H1 (cell line): ENCODE measurements around the gene MIS18A. TPM values are rescaled to one million over a fixed set of nuclear protein-coding genes. Genes with fewer than 3 reads are reported as not detected.

Experiments
- CTCF ChIA-PET: fragments of 300-600 bp; sonication (Branson Sonifier 250); formaldehyde crosslinking; loops from one replicate; lab custom pipeline; 2021; ENCODE audit not compliant: partially characterized antibody; lab: Charles Lee
- POLR2A ChIA-PET: fragments of 300-600 bp; sonication (Branson Sonifier 250); formaldehyde crosslinking; loops from one replicate; lab custom pipeline; 2021; ENCODE audit warnings: inconsistent platforms; ENCODE audit not compliant: partially characterized antibody; lab: Charles Lee
- DNase-seq, 2 experiments: peaks; one replicate each; pipeline versions ENCODE4 v3.0.0 to v3.0.0-alpha.2; 2010 to 2022; ENCODE audit warnings: low spot score in 2 of 2, low read depth in 1 of 2, mixed read lengths in 1 of 2
- FAIRE-seq: peaks from 2 replicates; lab custom pipeline; 2011; peaks lifted over from hg19 to GRCh38; lab: Jason Lieb, UNC
- H2AFZ ChIP-seq: 2 replicates; pipeline ENCODE4 v1.8.1; 2012; ENCODE audit warnings: low read length, inconsistent platforms
- H2AK5ac ChIP-seq: 2 replicates; pipeline ENCODE4 v1.6.1; 2013; ENCODE audit warnings: low read depth, low read length
- H2BK120ac ChIP-seq: replicated peaks from 2 replicates; pipeline ENCODE3; 2013; ENCODE audit warnings: low read depth, low read length, inconsistent platforms
- H2BK12ac ChIP-seq: 2 replicates; pipeline ENCODE4 v1.6.1; 2013; ENCODE audit warnings: low read depth, low read length
- H2BK15ac ChIP-seq: 2 replicates; pipeline ENCODE4 v1.6.1; 2013; ENCODE audit warnings: low read length
- H2BK20ac ChIP-seq: 2 replicates; pipeline ENCODE4 v1.6.1; 2013; ENCODE audit warnings: low read length
- H2BK5ac ChIP-seq: 2 replicates; pipeline ENCODE4 v1.6.1; 2013; ENCODE audit warnings: low read depth, low read length
- H3K14ac ChIP-seq: 2 replicates; pipeline ENCODE4 v1.6.1; 2013; ENCODE audit warnings: inconsistent platforms; ENCODE audit not compliant: insufficient read length
- H3K18ac ChIP-seq: 2 replicates; pipeline ENCODE4 v1.6.1; 2013; ENCODE audit warnings: low read length; ENCODE audit errors: extremely low read depth
- H3K23ac ChIP-seq: 2 replicates; pipeline ENCODE4 v1.6.1; 2013; ENCODE audit warnings: inconsistent platforms; ENCODE audit not compliant: insufficient read length
- H3K23me2 ChIP-seq: 2 replicates; pipeline ENCODE4 v1.6.1; 2013; ENCODE audit warnings: low read depth, low read length
- H3K27ac ChIP-seq: 2 replicates; pipeline ENCODE4 v1.6.1; 2011; ENCODE audit warnings: low read depth, low read length, inconsistent platforms
- H3K27me3 ChIP-seq, 4 experiments: replicated peaks in 1 of 4; 1 replicate in 1 of 4; 2 replicates in 3 of 4; pipeline versions ENCODE4 v1.6.1 to v1.8.1; 2011 to 2013; ENCODE audit warnings: low read length in 3 of 4, mild to moderate bottlenecking in 3 of 4, inconsistent platforms in 2 of 4, mixed read lengths in 2 of 4, moderate library complexity in 1 of 4; ENCODE audit not compliant: control insufficient read depth in 3 of 4, insufficient read depth in 3 of 4; ENCODE audit errors: extremely low read depth in 1 of 4
- H3K36me3 ChIP-seq, 4 experiments: 2 replicates each; pipeline versions ENCODE4 v1.6.1 to v1.8.1; 2011 to 2013; ENCODE audit warnings: mild to moderate bottlenecking in 4 of 4, low read length in 3 of 4, moderate library complexity in 2 of 4, control low read depth in 1 of 4, inconsistent platforms in 1 of 4; ENCODE audit not compliant: insufficient read depth in 4 of 4, control insufficient read depth in 2 of 4
- H3K4ac ChIP-seq: replicated peaks from 2 replicates; pipeline ENCODE3; 2013; ENCODE audit warnings: low read length, low read depth, mixed read lengths, inconsistent platforms; ENCODE audit not compliant: insufficient read length
- H3K4me1 ChIP-seq, 4 experiments: replicated peaks in 1 of 4; 1 replicate in 1 of 4; 2 replicates in 3 of 4; pipeline versions ENCODE4 v1.6.1 to v1.8.1; 2011 to 2013; ENCODE audit warnings: low read length in 3 of 4, inconsistent platforms in 2 of 4, mixed read lengths in 1 of 4; ENCODE audit not compliant: insufficient read depth in 4 of 4, control insufficient read depth in 3 of 4
- H3K4me2 ChIP-seq, 2 experiments: 2 replicates each; pipeline versions ENCODE4 v1.6.1 to v1.8.1; 2011 to 2013; ENCODE audit warnings: low read depth in 2 of 2, low read length in 2 of 2, control low read depth in 1 of 2, inconsistent platforms in 1 of 2, mild to moderate bottlenecking in 1 of 2; ENCODE audit not compliant: insufficient read depth in 1 of 2
- H3K4me3 ChIP-seq, 4 experiments: fragments of 200-600, 300-600 bp in 1 of 4; sonication (generic), shearing (Covaris generic), sonication (Bioruptor Twin) in 1 of 4; 2 replicates each; pipeline versions ENCODE4 v1.5.1 to v1.8.1; 2011 to 2016; ENCODE audit warnings: low read length in 4 of 4, low read depth in 3 of 4, control low read depth in 2 of 4, inconsistent platforms in 2 of 4, mild to moderate bottlenecking in 2 of 4, mixed read lengths in 1 of 4, moderate library complexity in 1 of 4; ENCODE audit not compliant: insufficient read depth in 2 of 4; ENCODE audit errors: extremely low read depth in 1 of 4
- H3K56ac ChIP-seq: replicated peaks from 2 replicates; pipeline ENCODE3; 2013; ENCODE audit warnings: low read depth, mild to moderate bottlenecking, mixed read lengths, low read length, inconsistent platforms; ENCODE audit not compliant: insufficient read length
- H3K79me1 ChIP-seq: 2 replicates; pipeline ENCODE4 v1.6.1; 2013; ENCODE audit warnings: low read depth, low read length, control low read depth
- H3K79me2 ChIP-seq, 2 experiments: 2 replicates each; pipeline versions ENCODE4 v1.6.1 to v1.8.1; 2012 to 2013; ENCODE audit warnings: low read length in 2 of 2, mild to moderate bottlenecking in 2 of 2, inconsistent platforms in 1 of 2; ENCODE audit not compliant: insufficient read depth in 2 of 2, control insufficient read depth in 1 of 2
- H3K9ac ChIP-seq, 4 experiments: replicated peaks in 1 of 4; 1 replicate in 1 of 4; 2 replicates in 3 of 4; pipeline versions ENCODE4 v1.6.1 to v1.8.1; 2011 to 2013; ENCODE audit warnings: low read depth in 3 of 4, low read length in 3 of 4, control low read depth in 2 of 4, mild to moderate bottlenecking in 2 of 4, moderate library complexity in 2 of 4, inconsistent platforms in 1 of 4; ENCODE audit errors: extremely low read depth in 1 of 4
- H3K9me3 ChIP-seq, 2 experiments: 2 replicates each; pipeline versions ENCODE4 v1.6.1 to v1.8.1; 2012 to 2013; ENCODE audit warnings: mild to moderate bottlenecking in 2 of 2, moderate library complexity in 2 of 2, control low read depth in 1 of 2, inconsistent platforms in 1 of 2, low read depth in 1 of 2, low read length in 1 of 2, mixed read lengths in 1 of 2; ENCODE audit not compliant: insufficient read depth in 2 of 2
- H4K20me1 ChIP-seq, 2 experiments: replicated peaks in 1 of 2; 2 replicates each; pipeline versions ENCODE3 to v1.8.1; 2011 to 2013; ENCODE audit warnings: inconsistent platforms in 2 of 2, low read length in 2 of 2, mild to moderate bottlenecking in 1 of 2; ENCODE audit not compliant: insufficient read depth in 2 of 2, control insufficient read depth in 1 of 2
- H4K5ac ChIP-seq: 2 replicates; pipeline ENCODE4 v1.6.1; 2013; ENCODE audit warnings: low read length, low read depth, mixed read lengths, inconsistent platforms; ENCODE audit not compliant: insufficient read length
- H4K8ac ChIP-seq: 2 replicates; pipeline ENCODE4 v1.8.0; 2013; ENCODE audit warnings: mild to moderate bottlenecking, moderate library complexity, low read length, inconsistent platforms; ENCODE audit not compliant: insufficient read depth; ENCODE audit errors: extremely low read depth
- H4K91ac ChIP-seq: replicated peaks from 2 replicates; pipeline ENCODE3; 2013; ENCODE audit warnings: low read length, mixed read lengths, inconsistent platforms; ENCODE audit not compliant: insufficient read length
- BRCA1 ChIP-seq: IDR thresholded peaks from 2 replicates; pipeline ENCODE4 v1.6.1; 2012; ENCODE audit warnings: low read depth, low read length, improper control_type of control experiment
- JUND ChIP-seq: IDR thresholded peaks from 2 replicates; pipeline ENCODE4 v1.6.1; 2011; ENCODE audit warnings: mild to moderate bottlenecking, improper control_type of control experiment, low read length
- SAP30 ChIP-seq: fragments of 300-600 bp; sonication (generic); IDR thresholded peaks from 2 replicates; pipeline ENCODE4 v1.7.1; 2012; ENCODE audit warnings: low read length, moderate library complexity, mild to moderate bottlenecking, inconsistent platforms; ENCODE audit not compliant: insufficient read depth, insufficient replicate concordance
- WGBS, 2 experiments: shearing (Covaris generic) in 1 of 2; methylation state at CpG; one replicate each; pipeline versions ENCODE4 v1.1.6 to v1.1.7; 2013 to 2015; ENCODE audit warnings: low lambda C conversion rate in 2 of 2, mixed read lengths in 2 of 2, inconsistent platforms in 1 of 2, low coverage in 1 of 2, missing lambda C conversion rate in 1 of 2; ENCODE audit not compliant: insufficient replicate concordance in 2 of 2, insufficient coverage in 1 of 2, insufficient read length in 1 of 2; ENCODE audit errors: extremely low coverage in 1 of 2, missing lambda C conversion rate in 1 of 2; 5-methylcytosine and 5-hydroxymethylcytosine counted together
- polyA plus RNA-seq, 7 experiments: library from polyadenylated mRNA; depleted of rRNA in 3 of 7; stranded (reverse) in 5 of 7; unstranded in 2 of 7; fragments of >200 nt in 5 of 7; fragments of 200-250 nt in 2 of 7; gene quantifications; 1 replicate in 5 of 7; 2 replicates in 1 of 7; 4 replicates in 1 of 7; pipeline versions ENCODE4 v1.2.1 to v1.2.3, GENCODE V29; 2011 to 2013; ENCODE audit warnings: missing spikeins in 2 of 7, mixed read lengths in 2 of 7
- total RNA-seq: library from RNA; stranded (reverse); fragmentation: NEBNext Ultra II Directional; extraction: Animal tissue kit (Norgen Biotek cat#: 25700); gene quantifications from 2 replicates; pipeline ENCODE4 v1.2.1, GENCODE V29; 2021

The MIS18A gene
- total and polyA plus RNA-seq, 2 of the 8 experiments (the other 6 are each of a cell fraction or from before 2014, with no cell fraction given), result 28.9 to 53.0 TPM

DNA sequence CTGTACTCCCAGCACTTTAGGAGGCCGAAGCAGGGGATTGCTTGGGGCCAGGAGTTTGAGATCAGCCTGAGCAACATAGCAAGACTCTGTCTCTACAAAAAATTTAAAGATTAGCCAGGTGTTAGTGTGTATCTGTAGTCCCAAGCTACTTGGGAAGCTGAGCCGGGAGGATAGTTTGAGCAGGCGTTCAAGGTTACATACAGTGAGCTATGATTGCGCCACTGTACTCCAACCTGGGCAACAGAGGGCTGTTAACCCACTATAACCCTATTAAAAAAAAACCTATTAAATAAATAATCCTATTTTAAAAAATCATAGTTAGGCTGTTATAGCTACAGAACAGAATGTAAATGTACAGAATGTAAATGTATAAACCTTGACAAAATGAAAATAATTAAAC, 2.2 kb downstream of the MIS18A start:
- Histone ChIP-seq H3K9me3 (no peaks in the 10 kb centered on the region), H2BK12ac (no peak overlapping the region), H3K4me1 (peaks cover 0 to 2% (median 0%) of the 10 kb centered on the region in 4 experiments; a peak in 4 of 7 replicates), H2BK20ac (no peak overlapping the region), H3K23ac (no peak overlapping the region), H3K79me1 (0 out of 2 replicates have a peak, but pooled peaks cover 2% of the 10 kb centered on the region), H2BK120ac (no peak overlapping the region), H3K4ac (no peak overlapping the region), H3K79me2 (peaks cover 3 to 36% of the 10 kb centered on the region in 2 experiments), H2AK5ac (no peak overlapping the region), H4K20me1 (peaks cover 0 to 2% of the 10 kb centered on the region in 2 experiments), H3K14ac (no peak overlapping the region), H4K5ac (no peak overlapping the region), H3K27me3 (no peaks in the 10 kb centered on the region), H3K9ac (no peak overlapping the region), H2AFZ (no peak overlapping the region), H3K4me2 (no peak overlapping the region), H2BK15ac (no peak overlapping the region), H3K36me3 (peaks cover 2 to 20% (median 8%) of the 10 kb centered on the region in 4 experiments; a peak in 6 of 8 replicates), H2BK5ac (no peak overlapping the region), H3K23me2 (no peaks in the 10 kb centered on the region; the same call in none of the 2 replicates), H3K56ac (no peak overlapping the region), H3K18ac (no peak overlapping the region), H4K91ac (no peak overlapping the region), H3K27ac (no peak overlapping the region), H3K4me3 (no peak overlapping the region), H4K8ac (no peak overlapping the region)
- DNase-seq, result no peak
- ChIA-PET POLR2A (interaction anchor here (0.6 kb wide), 1 partner anchor 65 kb away, joined by 3 read pairs; no protein-coding TSS in a partner anchor), CTCF (interaction anchor here (0.6 to 2.0 kb wide), 4 partner anchors 11 to 179 kb away, joined by 3 to 10 read pairs (median 4); no protein-coding TSS in a partner anchor)
- no peak for FAIRE-seq
- 94% methylated on average over 4 of the region's 4 CpGs; no CpG with 5 or more reads in 1 of the 2 experiments for WGBS, 2 experiments
- no peak for TF ChIP-seq SAP30
- no peak for TF ChIP-seq JUND
- no peak for TF ChIP-seq BRCA1
